ENCODE results near the gene RFX2. TPM values are rescaled to one million over a fixed set of nuclear protein-coding genes. Genes with fewer than 3 reads are reported as not detected.

The RFX2 gene
- total RNA-seq, 1 experiment from 2014 or later, result 3.7 TPM

DNA sequence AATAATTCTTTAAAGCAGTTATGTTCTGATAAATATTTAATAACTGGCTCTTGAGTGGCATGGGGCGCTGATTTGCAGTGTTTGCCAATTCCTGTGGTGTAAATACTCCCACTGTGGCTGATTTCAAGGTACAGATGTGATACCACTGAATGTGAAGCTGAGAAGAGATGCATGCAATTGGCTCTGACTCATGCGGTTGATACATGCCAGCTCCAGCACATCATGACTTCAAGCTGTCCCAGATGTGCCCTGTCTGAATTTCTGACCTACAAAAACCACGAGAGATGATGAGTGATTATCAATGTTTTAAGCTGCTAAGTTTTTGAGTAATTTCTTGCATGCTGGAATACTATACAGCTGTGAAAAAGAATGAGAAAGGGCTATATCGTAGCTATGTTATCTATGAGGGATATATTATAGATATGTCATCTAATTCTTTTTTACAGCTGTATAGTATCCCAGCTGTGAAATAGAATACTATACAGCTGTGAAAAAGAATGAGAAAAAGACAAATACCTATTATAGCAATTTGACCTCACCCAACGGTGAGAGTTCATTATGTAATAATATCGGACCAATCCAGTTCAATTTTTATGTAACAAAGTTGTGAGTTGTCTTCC, 17.5 kb upstream of the RFX2 start:
- no peak overlapping the region for H2BK20ac ChIP-seq (ENCODE audit: low read depth, low read length, poor library complexity, severe bottlenecking)
- H4K91ac ChIP-seq (ENCODE audit: insufficient read length, low read depth, low read length), result no peak overlapping the region
- H3K4me3 Mint-ChIP-seq, result no peak overlapping the region
- H4K8ac ChIP-seq (replicated peaks; ENCODE audit: insufficient read length, low read depth, low read length), result no peak overlapping the region
- no peaks in the 10 kb centered on the region for H3K79me2 ChIP-seq (ENCODE audit: insufficient read depth, low read length)
- H2BK15ac ChIP-seq (ENCODE audit: low read depth, low read length), result no peak overlapping the region
- H3T11ph ChIP-seq (ENCODE audit: low read length), result no peak overlapping the region
- H3K23me2 ChIP-seq (ENCODE audit: insufficient read length, low read depth, low read length, poor library complexity, severe bottlenecking), result no peaks in the 10 kb centered on the region
- no peaks in the 10 kb centered on the region for H4K20me1 ChIP-seq (ENCODE audit: control insufficient read depth, insufficient read depth, insufficient read length)
- peaks cover 0 to 3% (median 2%) of the 10 kb centered on the region in 3 experiments; a peak in 4 of 7 replicates for H3K36me3 Mint-ChIP-seq (ENCODE audit: insufficient read depth in 1 of 3, low read depth in 3 of 3)
- no peak for TF ChIP-seq CTCF (conservative IDR thresholded peaks at IDR 0.05)
- H3K23ac ChIP-seq (ENCODE audit: insufficient read length, low read depth, low read length), result no peak overlapping the region
- no peak overlapping the region for H2BK5ac ChIP-seq (ENCODE audit: insufficient read length, low read length)
- H3K9me3 Mint-ChIP-seq, result peaks cover 25 to 42% of the 10 kb centered on the region in 2 experiments
- DNase-seq, result no peak
- H3K18ac ChIP-seq (ENCODE audit: insufficient read length, low read depth, low read length), result no peak overlapping the region
- no peak overlapping the region for H3K27ac Mint-ChIP-seq
- H4K5ac ChIP-seq (ENCODE audit: insufficient read length, low read depth, low read length), result no peak overlapping the region
- H2AFZ ChIP-seq (ENCODE audit: low read length), result no peak overlapping the region
- H3K79me1 ChIP-seq (ENCODE audit: insufficient read depth, low read depth, low read length, poor library complexity, severe bottlenecking), result no peaks in the 10 kb centered on the region
- H3K9ac ChIP-seq (ENCODE audit: extremely low read depth, insufficient read length, low read length), result no peak overlapping the region
- no peaks in the 10 kb centered on the region for H3K27me3 ChIP-seq (ENCODE audit: insufficient read depth, low read length)
- H3K14ac ChIP-seq (ENCODE audit: insufficient read depth, low read length), result no peak overlapping the region
- H3K4me2 ChIP-seq (ENCODE audit: insufficient read depth, insufficient read length, low read length), result no peak overlapping the region
- H3K4ac ChIP-seq (ENCODE audit: low read depth, low read length), result no peak overlapping the region
- no peaks in the 10 kb centered on the region for H3K4me1 Mint-ChIP-seq
- peaks cover 12% of the 10 kb centered on the region for H3K27me3 Mint-ChIP-seq (ENCODE audit: low read depth)
- H2AK5ac ChIP-seq (ENCODE audit: insufficient read length, low read length), result no peak overlapping the region
- no peak overlapping the region for H2BK120ac ChIP-seq (ENCODE audit: low read depth, low read length, poor library complexity, severe bottlenecking)
- no peak overlapping the region for H3K27ac ChIP-seq (ENCODE audit: insufficient read length, low read depth, low read length)
- H2BK12ac ChIP-seq (ENCODE audit: insufficient read length, low read depth, low read length), result no peak overlapping the region
- no peak overlapping the region for H3K56ac ChIP-seq (ENCODE audit: insufficient read length, low read depth, low read length)
- no CpG with 5 or more reads among the region's 6 CpGs for WGBS (ENCODE audit: extremely low coverage, insufficient read length, low lambda C conversion rate)
- H3K9me3 ChIP-seq (ENCODE audit: control insufficient read depth, low read depth, low read length), result no peaks in the 10 kb centered on the region
- H3K4me1 ChIP-seq (ENCODE audit: insufficient read depth, low read length), result no peaks in the 10 kb centered on the region
